Measurements from ENCODE around the gene CCDC92.

Gene CCDC92

GRCh38 chr12:123906711-123907420 is 65.8 kb downstream of the CCDC92 start:
- DNase-seq, result no peak

- DNase-seq, result no peak
These were observed 67.2 kb downstream of the CCDC92 start for GRCh38 chr12:123905319-123905925.

GRCh38 chr12:123903301-123904065 is 69.1 kb downstream of the CCDC92 start:
- no peak for DNase-seq

- no peak for DNase-seq
These were observed 69.8 kb downstream of the CCDC92 start for GRCh38 chr12:123902821-123903220.

- no peak for DNase-seq
These were observed 71.7 kb downstream of the CCDC92 start for GRCh38 chr12:123900871-123901376.

GRCh38 chr12:123899368-123899767 is 73.3 kb downstream of the CCDC92 start:
- DNase-seq, result no peak

- no peak for DNase-seq
These were observed 74.0 kb downstream of the CCDC92 start for GRCh38 chr12:123898673-123899072.

- no peak for DNase-seq
These were observed 75.4 kb downstream of the CCDC92 start for GRCh38 chr12:123897221-123897620.

- no peak for DNase-seq
These were observed 75.9 kb downstream of the CCDC92 start for GRCh38 chr12:123896767-123897166.

- no peak for DNase-seq
These were observed 77.2 kb downstream of the CCDC92 start for GRCh38 chr12:123895451-123895850.

GRCh38 chr12:123894823-123895345 is 77.7 kb downstream of the CCDC92 start:
- no peak for DNase-seq

GRCh38 chr12:123893276-123893675 is 79.4 kb downstream of the CCDC92 start:
- DNase-seq, result no peak

- no peak for DNase-seq
These were observed 79.8 kb downstream of the CCDC92 start for GRCh38 chr12:123892853-123893252.

GRCh38 chr12:123892180-123892559 is 80.5 kb downstream of the CCDC92 start:
- no peak for DNase-seq

GRCh38 chr12:123891516-123892179 is 81.0 kb downstream of the CCDC92 start:
- DNase-seq, result no peak

GRCh38 chr12:123891011-123891410 is 81.6 kb downstream of the CCDC92 start:
- DNase-seq, result no peak

GRCh38 chr12:123890536-123890902 is 82.1 kb downstream of the CCDC92 start:
- no peak for DNase-seq

- no peak for DNase-seq
These were observed 82.6 kb downstream of the CCDC92 start for GRCh38 chr12:123889848-123890535.

- DNase-seq, result no peak
These were observed 83.6 kb downstream of the CCDC92 start for GRCh38 chr12:123888989-123889388.

GRCh38 chr12:123886931-123887582 is 85.6 kb downstream of the CCDC92 start:
- DNase-seq, result no peak

- no peak for DNase-seq
These were observed 86.4 kb downstream of the CCDC92 start for GRCh38 chr12:123886258-123886657.

Data from SIG-M5 (cell line).